NCI-H128 (cell line): ENCODE data around the gene AARS2.
"Not testable (repeated sequence)": the region's sequence is repeated elsewhere in the genome, so short reads cannot be mapped to it uniquely, and the experiment has no call there.

ENCODE experiments used
- DNase-seq: peaks from one replicate; lab custom pipeline; 2025; ENCODE audit not compliant: unreplicated experiment; lab: John Stamatoyannopoulos, UW

AARS2 gene

DNA sequence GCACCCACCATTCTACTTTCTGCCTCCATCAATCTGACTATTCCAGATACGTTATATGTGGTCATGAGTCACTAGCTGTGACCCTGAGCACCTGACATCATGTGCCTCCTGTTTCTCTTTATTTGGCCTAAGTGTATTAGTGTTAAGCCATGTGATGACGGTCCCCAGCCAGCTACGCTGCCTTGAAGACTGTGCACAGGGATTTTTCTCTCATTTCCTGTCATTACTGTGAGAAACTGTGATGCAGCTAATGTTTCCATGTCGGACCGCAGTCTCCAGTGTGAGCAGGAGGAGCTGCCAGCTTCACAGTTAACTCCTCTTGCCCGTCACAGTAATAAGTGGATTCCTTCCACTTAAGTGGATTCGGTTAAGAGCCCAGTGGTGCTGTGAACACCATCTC, 19.4 kb upstream of the AARS2 start:
- DNase-seq = no peak

GRCh38 chr6:44329858-44330257, 16.7 kb upstream of the AARS2 start:
- no peak for DNase-seq

GRCh38 chr6:44328203-44328602, 15.1 kb upstream of the AARS2 start:
- DNase-seq = not testable (repeated sequence)

DNA sequence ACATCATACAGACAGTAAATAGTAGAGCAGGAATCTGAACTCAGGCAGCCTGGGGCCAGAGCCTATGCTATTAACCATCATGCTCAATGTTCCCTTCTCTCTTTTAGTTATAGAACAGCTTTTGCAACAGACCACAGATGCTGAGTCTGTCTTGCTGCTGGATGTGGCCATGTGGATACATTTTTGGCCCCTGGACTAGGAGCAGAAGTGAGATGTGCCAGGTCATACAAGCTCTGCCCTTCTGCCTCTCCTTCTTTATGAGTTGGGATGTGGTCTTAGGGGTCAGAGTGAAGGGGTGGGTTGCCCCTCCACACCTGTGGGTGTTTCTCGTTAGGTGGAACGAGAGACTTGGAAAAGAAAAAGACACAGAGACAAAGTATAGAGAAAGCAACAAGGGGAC, 14.6 kb upstream of the AARS2 start:
- DNase-seq = no peak

DNA sequence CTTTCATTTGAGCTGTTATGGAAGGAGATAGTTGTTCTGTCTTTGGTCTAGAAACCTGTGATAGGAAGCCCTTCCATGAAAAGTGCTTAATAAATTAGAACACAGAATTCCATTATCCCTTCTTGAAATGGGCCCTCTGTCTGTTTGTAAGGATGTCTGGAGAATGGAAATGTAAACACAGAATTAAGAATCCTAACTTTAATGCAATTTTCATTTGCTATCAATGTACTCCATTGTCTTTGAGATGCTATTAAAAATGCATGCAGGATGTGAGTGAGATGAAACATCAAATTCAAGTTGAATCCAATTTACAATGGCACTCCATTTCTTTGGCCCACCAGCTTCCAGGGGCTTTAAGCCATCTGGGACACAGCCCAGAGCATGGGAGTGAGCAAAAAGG, 13.9 kb upstream of the AARS2 start:
- no peak for DNase-seq

- no peak for DNase-seq
These were observed 8.1 kb upstream of the AARS2 start for GRCh38 chr6:44321210-44321609.

- not testable (repeated sequence) for DNase-seq
These were observed 4.0 kb upstream of the AARS2 start for GRCh38 chr6:44317136-44317631.

DNA sequence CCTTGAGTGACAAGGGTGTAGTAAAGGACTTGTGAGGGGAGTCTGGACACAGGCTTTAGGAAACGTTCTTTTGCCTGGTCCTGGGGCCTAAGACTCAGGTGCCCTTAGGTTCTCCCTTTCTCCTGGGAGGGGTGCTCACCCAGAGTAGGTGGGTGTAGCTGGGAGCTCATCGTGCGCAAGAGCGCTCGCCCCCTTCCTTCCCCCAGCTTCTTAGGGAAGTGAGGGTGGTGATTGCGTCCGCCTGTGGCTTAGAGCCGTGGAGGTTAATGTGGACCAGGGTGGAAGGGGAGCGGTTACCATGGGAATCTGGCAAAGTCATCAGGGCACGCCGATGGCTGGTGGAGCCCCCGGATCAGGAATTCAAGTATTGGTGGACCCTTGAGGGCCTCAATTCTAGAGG, 3.3 kb upstream of the AARS2 start:
- DNase-seq = no peak

DNA sequence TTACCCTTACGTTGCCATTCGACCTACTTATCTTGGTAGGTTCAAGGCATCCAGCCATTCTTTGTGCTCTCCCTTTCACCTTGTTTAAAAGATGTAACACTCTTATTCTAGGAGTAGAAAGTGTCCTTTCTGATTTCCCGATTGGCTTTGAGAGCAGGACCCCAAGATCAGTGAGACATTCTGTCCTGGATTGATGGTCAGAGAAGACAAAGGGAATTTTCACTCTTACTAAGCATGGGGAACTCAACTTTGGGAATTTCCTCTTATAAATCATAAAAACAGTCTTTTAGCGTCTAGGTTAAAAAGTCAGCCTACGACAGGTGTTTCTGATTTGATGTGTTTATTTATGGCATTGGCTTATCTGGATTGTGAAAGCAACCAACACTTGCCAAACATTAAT, 2.8 kb upstream of the AARS2 start:
- DNase-seq = no peak

- no peak for DNase-seq
These were observed 2.4 kb upstream of the AARS2 start for GRCh38 chr6:44315516-44315915.

DNA sequence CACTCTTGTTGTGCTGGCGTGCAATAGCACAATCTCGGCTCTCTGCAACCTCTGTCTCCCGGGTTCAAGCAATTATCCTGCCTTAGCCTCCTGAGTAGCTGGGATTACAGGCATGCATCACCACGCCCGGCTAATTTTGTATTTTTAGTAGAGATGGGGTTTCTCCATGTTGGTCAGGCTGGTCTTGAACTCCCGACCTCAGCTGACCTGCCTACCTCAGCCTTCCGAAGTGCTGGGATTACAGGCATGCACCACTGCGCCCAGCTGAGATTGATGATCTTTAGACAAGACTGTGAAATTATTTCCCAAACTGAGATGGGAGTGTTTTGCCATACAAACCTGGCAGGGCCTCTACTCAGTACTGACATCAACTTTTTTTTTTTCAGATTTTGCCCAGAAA, 1.5 kb upstream of the AARS2 start:
- DNase-seq = not testable (repeated sequence)

GRCh38 chr6:44311767-44312166, 1.4 kb downstream of the AARS2 start:
- DNase-seq = no peak

- no peak for DNase-seq
These were observed 1.8 kb downstream of the AARS2 start for GRCh38 chr6:44311304-44311703.

DNA sequence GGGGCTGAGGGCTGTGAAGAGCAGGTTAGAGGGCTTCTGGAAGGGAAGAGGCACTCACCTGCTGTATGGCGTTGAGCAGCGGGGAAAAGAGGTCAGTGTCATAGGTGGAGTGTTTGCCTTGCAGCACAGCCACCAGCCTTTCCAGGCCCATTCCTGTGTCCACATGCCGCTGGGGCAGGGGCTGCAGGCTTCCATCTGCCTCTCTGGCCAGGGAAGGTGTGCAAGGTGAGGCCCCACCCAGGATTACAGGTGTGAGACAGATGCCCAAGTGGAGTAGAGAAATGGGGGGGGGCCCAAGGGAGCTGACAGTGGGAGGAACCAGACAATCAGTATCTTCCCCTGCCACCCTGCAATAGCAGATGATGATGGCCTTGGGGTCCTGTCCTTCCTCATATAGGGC, 2.9 kb downstream of the AARS2 start:
- no peak for DNase-seq

GRCh38 chr6:44309631-44310030, 3.5 kb downstream of the AARS2 start:
- DNase-seq = no peak

- DNase-seq = no peak
These were observed 4.1 kb downstream of the AARS2 start for GRCh38 chr6:44309092-44309491.

- DNase-seq = no peak
These were observed 5.9 kb downstream of the AARS2 start for GRCh38 chr6:44307217-44307616.

DNA sequence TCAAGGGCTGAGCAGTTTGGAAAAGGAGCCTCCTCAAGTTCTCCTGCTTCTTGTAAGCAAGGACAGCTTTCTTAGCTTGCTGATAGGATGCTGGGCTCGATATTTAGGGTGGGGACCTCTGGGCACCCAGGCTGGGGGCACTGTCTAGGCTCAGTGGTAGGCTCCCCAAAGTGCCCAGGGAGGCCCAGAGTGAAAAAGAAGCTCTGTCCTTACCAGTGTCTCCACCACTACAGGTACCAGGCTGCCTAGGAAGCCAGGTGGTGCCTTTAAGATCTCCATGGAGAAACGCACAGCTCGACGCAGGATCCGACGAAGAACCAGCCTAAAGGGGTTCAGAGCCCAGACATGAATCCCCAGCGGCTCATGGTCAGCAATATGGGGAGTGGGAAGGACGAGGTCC, 6.4 kb downstream of the AARS2 start:
- no peak for DNase-seq

- DNase-seq = no peak
These were observed 7.9 kb downstream of the AARS2 start for GRCh38 chr6:44305200-44305725.

- DNase-seq = no peak
These were observed 8.6 kb downstream of the AARS2 start for GRCh38 chr6:44304282-44305199.

- DNase-seq = no peak
These were observed 9.3 kb downstream of the AARS2 start for GRCh38 chr6:44303842-44304241.

DNA sequence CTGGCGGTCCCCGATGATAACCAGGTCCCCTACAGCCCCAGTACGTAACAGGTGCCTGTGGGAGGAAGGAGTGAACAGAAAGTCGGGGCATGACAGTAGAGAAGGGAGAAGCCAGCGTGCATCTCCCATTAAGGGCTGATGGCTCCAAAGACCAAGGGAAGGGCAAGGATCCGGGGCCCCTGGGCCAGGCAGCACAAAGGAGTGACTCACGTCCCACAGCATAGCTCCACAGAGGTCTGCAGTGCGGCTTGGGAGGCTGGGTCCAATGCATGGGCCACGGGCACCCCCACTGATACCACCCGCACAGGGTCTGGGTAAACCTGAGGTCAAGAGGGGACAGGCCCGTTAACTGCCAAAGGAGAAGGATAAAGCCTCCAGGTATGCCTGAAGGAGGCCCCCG, 10.3 kb downstream of the AARS2 start:
- no peak for DNase-seq
